Caco-2 (cell line): ENCODE measurements around the gene ZNF398. TPM values are rescaled to one million over a fixed set of nuclear protein-coding genes. Genes with fewer than 3 reads are reported as not detected.

ENCODE experiments used
- Bru-seq: library from RNA; stranded (reverse); fragments of 400-500 nt; gene quantifications from one replicate; lab custom pipeline; 2021; lab: Mats Ljungman, UMichigan
- BruChase-seq, 2 experiments: library from RNA; stranded (reverse); fragments of 400-500 nt; gene quantifications; one replicate each; lab custom pipeline; 2021; lab: Mats Ljungman, UMichigan
- BruUV-seq: library from RNA; stranded (reverse); fragments of 400-500 nt; replicated peaks from 2 replicates; lab custom pipeline; 2021; lab: Mats Ljungman, UMichigan
- CTCF ChIA-PET: fragments of 300-600 bp; sonication (Branson Sonifier 250); formaldehyde crosslinking; loops from one replicate; lab custom pipeline; 2022; ENCODE audit warnings: antibody characterized with exemption; lab: Charles Lee
- POLR2A ChIA-PET: fragments of 300-600 bp; sonication (Branson Sonifier 250); formaldehyde crosslinking; loops from one replicate; lab custom pipeline; 2022; ENCODE audit warnings: antibody characterized with exemption; lab: Charles Lee
- DNase-seq, 2 experiments: peaks; one replicate each; pipeline versions ENCODE4 v3.0.0 to v3.0.0-alpha.2; 2020 to 2022
- H3K27me3 ChIP-seq: replicated peaks from 2 replicates; pipeline ENCODE4 v1.6.0; 2011; ENCODE audit warnings: low read length; ENCODE audit not compliant: control insufficient read depth, insufficient read depth
- H3K36me3 ChIP-seq: 2 replicates; pipeline ENCODE4 v1.5.1; 2011; ENCODE audit warnings: low read length; ENCODE audit not compliant: control insufficient read depth, insufficient read depth
- H3K4me1 ChIP-seq: fragments of 250-450 bp; sonication (Bioruptor Pico); 2 replicates; pipeline ENCODE4 v1.5.1; 2020; ENCODE audit warnings: mild to moderate bottlenecking
- H3K4me3 ChIP-seq: 2 replicates; pipeline ENCODE4 v1.5.1; 2011; ENCODE audit warnings: low read depth, mild to moderate bottlenecking, control low read depth, low read length
- H3K9me3 ChIP-seq: fragments of 250-450 bp; sonication (Bioruptor Pico); 2 replicates; pipeline ENCODE4 v1.5.1; 2020; ENCODE audit warnings: mild to moderate bottlenecking, moderate library complexity
- H3K27ac Mint-ChIP-seq: one replicate; pipeline ENCODE4 v1.8.0; 2022; ENCODE audit warnings: mixed read lengths; ENCODE audit not compliant: unreplicated experiment
- H3K27me3 Mint-ChIP-seq: one replicate; pipeline ENCODE4 v1.8.0; 2022; ENCODE audit warnings: mixed read lengths; ENCODE audit not compliant: insufficient read depth, unreplicated experiment
- H3K36me3 Mint-ChIP-seq: one replicate; pipeline ENCODE4 v1.8.0; 2022; ENCODE audit warnings: mild to moderate bottlenecking, mixed read lengths; ENCODE audit not compliant: insufficient read depth, unreplicated experiment
- H3K4me1 Mint-ChIP-seq: one replicate; pipeline ENCODE4 v1.8.0; 2022; ENCODE audit warnings: low read depth, mixed read lengths; ENCODE audit not compliant: unreplicated experiment
- H3K4me3 Mint-ChIP-seq: one replicate; pipeline ENCODE4 v1.8.0; 2022; ENCODE audit warnings: mild to moderate bottlenecking, moderate library complexity, mixed read lengths; ENCODE audit not compliant: unreplicated experiment
- H3K9me3 Mint-ChIP-seq: one replicate; pipeline ENCODE4 v1.8.0; 2022; ENCODE audit warnings: mixed read lengths; ENCODE audit not compliant: unreplicated experiment
- intact Hi-C: fragments of 100-400 bp; cut with micrococcal nuclease; formaldehyde crosslinking; loops from one replicate; pipeline ENCODE4 v1.10.0; 2022; ENCODE audit not compliant: unreplicated experiment
- long read RNA-seq: library from polyadenylated mRNA; stranded (forward); transcript quantifications from one replicate; pipeline ENCODE4 v2.0.0, GENCODE V29; 2022
- total RNA-seq: library from RNA; stranded (reverse); gene quantifications from 2 replicates; pipeline ENCODE4 v1.2.3, GENCODE V29; 2022
- TF ChIP-seq, protein P1 (sequence below), 2 experiments: fragments of 200-600 bp in 1 of 2; IDR thresholded peaks; 1 replicate in 1 of 2; 2 replicates in 1 of 2; pipeline versions ENCODE4 v1.5.1 to v1.8.0; 2011 to 2022; ENCODE audit warnings: antibody characterized with exemption in 1 of 2, control low read depth in 1 of 2, inconsistent platforms in 1 of 2, low read depth in 1 of 2, low read length in 1 of 2, mild to moderate bottlenecking in 1 of 2, moderate library complexity in 1 of 2; ENCODE audit not compliant: insufficient read depth in 1 of 2, severe bottlenecking in 1 of 2, unreplicated experiment in 1 of 2

Gene ZNF398
- total RNA-seq (13.0 and 13.4 TPM in 2 replicates), Bru-seq, nascent RNA (percentile 65 among the genes with signal in this experiment), BruChase-seq, experiment 1, labeled RNA remaining after a 2-hour chase (percentile 69 among the genes with signal in this experiment), BruChase-seq, experiment 2, labeled RNA remaining after a 6-hour chase (percentile 61 among the genes with signal in this experiment)
- long read RNA-seq, partial matches to known transcripts = 1 of 10 reads
- long read RNA-seq, other reads (novel, unspliced or antisense) = 6 of 10 reads

DNA sequence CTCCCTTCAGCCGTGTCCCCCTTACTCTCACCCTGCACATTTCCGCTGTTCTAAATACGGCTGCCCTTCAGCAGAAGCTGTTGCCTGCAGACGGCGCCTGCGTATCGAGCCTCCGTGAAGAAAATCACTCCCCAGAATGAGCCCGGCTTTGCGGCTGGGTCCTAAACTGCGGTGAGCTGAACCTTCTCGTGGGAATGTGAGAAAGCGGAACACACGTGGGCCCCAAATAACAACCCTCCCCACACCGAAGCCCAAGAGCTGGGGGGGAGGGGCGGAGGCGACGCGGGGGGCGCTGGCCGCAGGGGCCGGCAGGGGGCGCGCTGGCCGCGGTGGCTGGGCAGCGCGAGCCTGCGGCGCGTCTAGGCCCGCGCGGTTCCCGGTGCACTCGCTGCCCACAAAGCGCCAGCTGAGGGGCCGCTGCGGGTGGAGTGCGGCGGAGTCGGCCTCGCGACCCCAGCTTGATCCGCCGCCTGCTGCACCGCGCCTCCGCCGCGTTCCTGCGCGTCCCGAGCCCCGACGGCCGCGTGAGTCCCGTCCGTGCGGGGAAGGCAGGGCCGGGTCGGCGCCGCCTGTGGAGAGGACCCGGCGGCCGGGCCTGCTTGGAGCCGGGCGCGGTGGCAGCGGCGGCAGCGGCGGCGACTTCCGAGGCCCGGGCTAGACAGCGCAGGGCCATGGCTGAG, at the start of gene ZNF398:
ZNF398 (plus strand) TSS at position 382 of the 680 bp plus-strand sequence; CDS start at position 672, 290 bp downstream.
- intact Hi-C loops = loop anchor here (1.0 to 5.0 kb wide), 4 partner anchors 20 to 120 kb away; partner anchors contain the start of genes PDIA4, ZNF282 and ZNF786
- no TSS peak for BruUV-seq
- Histone ChIP-seq H3K27me3 (no peaks in the 10 kb centered on the region), H3K4me3 (peak within 1 kb of the TSS; percentile 97), H3K4me1 (peaks cover 10% of the 10 kb centered on the region), H3K9me3 (no peaks in the 10 kb centered on the region), H3K36me3 (no peaks in the 10 kb centered on the region)
- peak within 1 kb of the TSS; percentile 97 for H3K4me3 Mint-ChIP-seq
- peak; percentile 73 to 85 for DNase-seq
- peaks cover 28% of the 10 kb centered on the region for H3K4me1 Mint-ChIP-seq
- ChIA-PET POLR2A (interaction anchor here (0.7 to 1.3 kb wide), 4 partner anchors 20 to 205 kb away, joined by 3 to 12 read pairs (median 5); partner anchors contain the start of gene ZNF425), CTCF (interaction anchor here (0.5 to 1.7 kb wide), 11 partner anchors 9 to 1618 kb away, joined by 3 to 20 read pairs (median 4); partner anchors contain the start of genes ZNF282 and ZNF425)
- H3K27ac Mint-ChIP-seq = peak within 1 kb of the TSS; percentile 79
- no peaks in the 10 kb centered on the region for H3K9me3 Mint-ChIP-seq
- peaks cover 10% of the 10 kb centered on the region for H3K36me3 Mint-ChIP-seq
- H3K27me3 Mint-ChIP-seq = no peaks in the 10 kb centered on the region
- TF ChIP-seq, protein P1, sequence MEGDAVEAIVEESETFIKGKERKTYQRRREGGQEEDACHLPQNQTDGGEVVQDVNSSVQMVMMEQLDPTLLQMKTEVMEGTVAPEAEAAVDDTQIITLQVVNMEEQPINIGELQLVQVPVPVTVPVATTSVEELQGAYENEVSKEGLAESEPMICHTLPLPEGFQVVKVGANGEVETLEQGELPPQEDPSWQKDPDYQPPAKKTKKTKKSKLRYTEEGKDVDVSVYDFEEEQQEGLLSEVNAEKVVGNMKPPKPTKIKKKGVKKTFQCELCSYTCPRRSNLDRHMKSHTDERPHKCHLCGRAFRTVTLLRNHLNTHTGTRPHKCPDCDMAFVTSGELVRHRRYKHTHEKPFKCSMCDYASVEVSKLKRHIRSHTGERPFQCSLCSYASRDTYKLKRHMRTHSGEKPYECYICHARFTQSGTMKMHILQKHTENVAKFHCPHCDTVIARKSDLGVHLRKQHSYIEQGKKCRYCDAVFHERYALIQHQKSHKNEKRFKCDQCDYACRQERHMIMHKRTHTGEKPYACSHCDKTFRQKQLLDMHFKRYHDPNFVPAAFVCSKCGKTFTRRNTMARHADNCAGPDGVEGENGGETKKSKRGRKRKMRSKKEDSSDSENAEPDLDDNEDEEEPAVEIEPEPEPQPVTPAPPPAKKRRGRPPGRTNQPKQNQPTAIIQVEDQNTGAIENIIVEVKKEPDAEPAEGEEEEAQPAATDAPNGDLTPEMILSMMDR (IDR thresholded peaks at IDR 0.05; ENCODE audit: insufficient read depth in 1 of 2, low read depth in 1 of 2, low read length in 1 of 2, severe bottlenecking in 1 of 2, unreplicated experiment in 1 of 2) = peak; percentile 47 to 72

- Mint-ChIP-seq H3K9me3 (no peaks in the 10 kb centered on the region), H3K4me3 (no peak overlapping the region), H3K27ac (no peak overlapping the region), H3K36me3 (no peaks in the 10 kb centered on the region), H3K4me1 (peaks cover 6% of the 10 kb centered on the region), H3K27me3 (no peaks in the 10 kb centered on the region)
- no peaks in the 10 kb centered on the region for H3K36me3 ChIP-seq
- TF ChIP-seq, protein P1 (IDR thresholded peaks at IDR 0.05; ENCODE audit: insufficient read depth in 1 of 2, low read depth in 1 of 2, low read length in 1 of 2, severe bottlenecking in 1 of 2, unreplicated experiment in 1 of 2) = no peak
- no peak overlapping the region for H3K4me3 ChIP-seq
- no peak for DNase-seq
- ChIA-PET POLR2A (no interaction called here), CTCF (no interaction called here)
- H3K27me3 ChIP-seq = no peaks in the 10 kb centered on the region
- no peaks in the 10 kb centered on the region; the same call in 1 of the 2 replicates for H3K4me1 ChIP-seq
- BruUV-seq = no TSS peak
- no peaks in the 10 kb centered on the region for H3K9me3 ChIP-seq
- intact Hi-C loops = no loop called here
Measured at GRCh38 chr7:149099058-149099457, 48.2 kb upstream of the ZNF398 start.

GRCh38 chr7:149100821-149101220, 46.4 kb upstream of the ZNF398 start:
- Histone ChIP-seq H3K4me1 (no peaks in the 10 kb centered on the region), H3K27me3 (no peaks in the 10 kb centered on the region), H3K4me3 (no peak overlapping the region), H3K9me3 (no peaks in the 10 kb centered on the region), H3K36me3 (no peaks in the 10 kb centered on the region)
- Mint-ChIP-seq H3K4me1 (peaks cover 6% of the 10 kb centered on the region), H3K36me3 (no peaks in the 10 kb centered on the region), H3K27me3 (no peaks in the 10 kb centered on the region), H3K4me3 (no peak overlapping the region), H3K27ac (no peak overlapping the region), H3K9me3 (no peaks in the 10 kb centered on the region)
- intact Hi-C loops = no loop called here
- DNase-seq = no peak
- POLR2A ChIA-PET = no interaction called here
- TF ChIP-seq, protein P1 (IDR thresholded peaks at IDR 0.05; ENCODE audit: insufficient read depth in 1 of 2, low read depth in 1 of 2, low read length in 1 of 2, severe bottlenecking in 1 of 2, unreplicated experiment in 1 of 2) = no peak
- no TSS peak for BruUV-seq
- CTCF ChIA-PET = no interaction called here
